Nephron progenitor cell (in vitro differentiated cells): ENCODE data around the gene TLL1.

Experiments used
- DNase-seq: peaks from one replicate; pipeline ENCODE4 v3.0.0; 2021
- H3K27ac Mint-ChIP-seq: 2 replicates; pipeline ENCODE4 v1.8.0; 2021; ENCODE audit warnings: mild to moderate bottlenecking, moderate library complexity, mixed read lengths
- H3K27me3 Mint-ChIP-seq: 2 replicates; pipeline ENCODE4 v1.8.0; 2021; ENCODE audit warnings: mild to moderate bottlenecking, low read depth, mixed read lengths; ENCODE audit not compliant: poor library complexity
- H3K36me3 Mint-ChIP-seq: 2 replicates; pipeline ENCODE4 v1.8.0; 2021; ENCODE audit warnings: low read depth, mixed read lengths
- H3K4me1 Mint-ChIP-seq: 2 replicates; pipeline ENCODE4 v1.8.0; 2021; ENCODE audit warnings: mixed read lengths
- H3K4me3 Mint-ChIP-seq: 2 replicates; pipeline ENCODE4 v1.8.0; 2021; ENCODE audit warnings: mild to moderate bottlenecking, moderate library complexity, mixed read lengths
- H3K9me3 Mint-ChIP-seq: 2 replicates; pipeline ENCODE4 v1.8.0; 2021; ENCODE audit warnings: mild to moderate bottlenecking, moderate library complexity, mixed read lengths
- TF ChIP-seq, protein P1 (sequence below): fragments of 200-600 bp; sonication (generic); IDR thresholded peaks from 2 replicates; pipeline ENCODE4 v1.5.0; 2021; ENCODE audit warnings: antibody characterized with exemption

TLL1 gene

DNA sequence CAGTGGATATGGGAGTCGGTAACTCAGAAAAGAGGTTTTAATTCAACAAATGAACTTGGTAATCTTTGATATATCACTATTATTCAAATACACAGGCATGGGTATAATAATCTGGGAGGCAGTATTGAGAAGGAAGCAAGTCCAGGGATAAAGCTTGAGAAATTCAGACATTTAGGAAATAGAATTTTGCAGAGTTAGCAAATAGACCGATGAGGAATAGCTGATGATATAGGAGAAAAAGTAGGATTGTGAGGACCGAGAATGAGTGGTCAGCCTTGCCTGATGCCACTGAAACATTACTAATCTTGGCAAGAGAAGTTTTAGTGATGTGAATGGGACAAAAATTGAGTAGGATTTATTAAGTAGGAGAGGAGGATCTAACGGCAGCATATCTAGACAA lies 71.9 kb downstream of the TLL1 start:
- no peaks in the 10 kb centered on the region for H3K27me3 Mint-ChIP-seq
- no peak overlapping the region for H3K4me3 Mint-ChIP-seq
- no peaks in the 10 kb centered on the region for H3K36me3 Mint-ChIP-seq
- no peaks in the 10 kb centered on the region for H3K4me1 Mint-ChIP-seq
- H3K9me3 Mint-ChIP-seq, result no peaks in the 10 kb centered on the region
- no peak for DNase-seq
- TF ChIP-seq, protein P1, sequence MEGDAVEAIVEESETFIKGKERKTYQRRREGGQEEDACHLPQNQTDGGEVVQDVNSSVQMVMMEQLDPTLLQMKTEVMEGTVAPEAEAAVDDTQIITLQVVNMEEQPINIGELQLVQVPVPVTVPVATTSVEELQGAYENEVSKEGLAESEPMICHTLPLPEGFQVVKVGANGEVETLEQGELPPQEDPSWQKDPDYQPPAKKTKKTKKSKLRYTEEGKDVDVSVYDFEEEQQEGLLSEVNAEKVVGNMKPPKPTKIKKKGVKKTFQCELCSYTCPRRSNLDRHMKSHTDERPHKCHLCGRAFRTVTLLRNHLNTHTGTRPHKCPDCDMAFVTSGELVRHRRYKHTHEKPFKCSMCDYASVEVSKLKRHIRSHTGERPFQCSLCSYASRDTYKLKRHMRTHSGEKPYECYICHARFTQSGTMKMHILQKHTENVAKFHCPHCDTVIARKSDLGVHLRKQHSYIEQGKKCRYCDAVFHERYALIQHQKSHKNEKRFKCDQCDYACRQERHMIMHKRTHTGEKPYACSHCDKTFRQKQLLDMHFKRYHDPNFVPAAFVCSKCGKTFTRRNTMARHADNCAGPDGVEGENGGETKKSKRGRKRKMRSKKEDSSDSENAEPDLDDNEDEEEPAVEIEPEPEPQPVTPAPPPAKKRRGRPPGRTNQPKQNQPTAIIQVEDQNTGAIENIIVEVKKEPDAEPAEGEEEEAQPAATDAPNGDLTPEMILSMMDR, result no peak
- H3K27ac Mint-ChIP-seq, result no peak overlapping the region

DNA sequence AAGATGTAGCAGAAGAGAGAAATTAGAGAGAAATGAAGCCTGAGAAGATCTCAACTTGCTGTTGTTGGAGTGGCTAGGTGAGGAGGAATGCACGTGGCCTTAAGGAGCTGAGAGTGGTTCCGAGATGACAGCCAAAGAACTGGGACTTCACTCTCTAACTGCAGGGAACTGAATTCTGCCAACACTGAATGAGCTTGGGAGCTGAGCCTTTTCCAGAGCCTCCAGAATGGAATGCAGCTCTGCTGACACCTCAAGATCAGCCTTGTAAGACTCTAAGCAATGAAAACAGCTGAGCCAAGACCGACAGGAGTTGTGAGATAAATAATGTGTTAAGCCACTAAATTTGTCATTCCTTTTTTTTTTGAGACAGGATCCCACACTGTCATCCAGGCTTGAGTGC lies 73.0 kb downstream of the TLL1 start:
- Mint-ChIP-seq H3K9me3 (no peaks in the 10 kb centered on the region), H3K4me3 (no peak overlapping the region), H3K36me3 (no peaks in the 10 kb centered on the region), H3K27me3 (no peaks in the 10 kb centered on the region), H3K4me1 (no peaks in the 10 kb centered on the region), H3K27ac (no peak overlapping the region)
- DNase-seq, result no peak
- TF ChIP-seq, protein P1, result no peak

DNA sequence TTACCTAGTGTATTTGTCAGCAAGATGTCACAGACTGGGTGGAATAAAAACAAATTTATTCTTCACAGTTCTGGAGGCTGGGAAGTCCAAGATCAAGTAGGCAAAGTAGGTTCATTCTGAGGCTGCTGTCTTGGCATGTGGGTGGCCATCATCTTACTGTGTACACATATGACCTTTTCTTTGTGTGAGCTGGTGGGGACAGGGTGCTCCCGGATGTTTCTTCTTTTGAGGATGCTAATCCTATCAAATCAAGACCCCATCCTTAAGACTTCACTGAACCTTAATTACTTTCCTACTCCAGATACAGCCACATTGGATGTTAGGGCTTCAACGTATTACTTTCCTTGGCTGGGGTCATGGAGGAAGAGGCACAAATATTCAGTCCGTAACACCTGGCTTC lies 74.0 kb downstream of the TLL1 start:
- TF ChIP-seq, protein P1, result no peak
- no peaks in the 10 kb centered on the region for H3K9me3 Mint-ChIP-seq

DNA sequence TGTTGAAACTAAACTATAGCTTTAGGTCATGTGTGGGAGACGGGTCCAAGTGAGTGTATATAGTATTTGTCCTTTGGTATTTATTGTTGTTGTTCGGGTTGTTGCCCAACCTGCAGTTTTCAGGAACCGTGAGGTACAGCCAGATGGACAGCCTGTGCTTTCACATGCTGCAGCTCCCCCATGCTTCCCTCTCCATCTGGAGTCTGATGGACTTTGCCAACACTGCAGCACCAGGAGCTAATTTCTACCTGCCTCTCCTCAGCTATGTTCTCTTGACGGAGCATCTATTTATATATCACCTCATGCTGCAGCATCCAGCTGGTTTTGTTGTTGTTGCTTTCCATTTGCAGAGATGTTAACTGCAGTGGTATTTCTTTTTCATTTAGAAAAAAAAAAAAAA lies 80.1 kb downstream of the TLL1 start:
- no peaks in the 10 kb centered on the region for H3K27me3 Mint-ChIP-seq
- TF ChIP-seq, protein P1, result no peak
- H3K9me3 Mint-ChIP-seq, result peaks cover 23% of the 10 kb centered on the region
- no peaks in the 10 kb centered on the region for H3K4me1 Mint-ChIP-seq
- no peak for DNase-seq
- no peak overlapping the region for H3K4me3 Mint-ChIP-seq
- no peak overlapping the region for H3K27ac Mint-ChIP-seq
- no peaks in the 10 kb centered on the region for H3K36me3 Mint-ChIP-seq

More for the DNA sequence above, 74.0 kb downstream of the TLL1 start:
- Mint-ChIP-seq H3K27me3 (no peaks in the 10 kb centered on the region), H3K27ac (no peak overlapping the region), H3K4me1 (no peaks in the 10 kb centered on the region), H3K36me3 (no peaks in the 10 kb centered on the region), H3K4me3 (no peak overlapping the region)
- no peak for DNase-seq

DNA sequence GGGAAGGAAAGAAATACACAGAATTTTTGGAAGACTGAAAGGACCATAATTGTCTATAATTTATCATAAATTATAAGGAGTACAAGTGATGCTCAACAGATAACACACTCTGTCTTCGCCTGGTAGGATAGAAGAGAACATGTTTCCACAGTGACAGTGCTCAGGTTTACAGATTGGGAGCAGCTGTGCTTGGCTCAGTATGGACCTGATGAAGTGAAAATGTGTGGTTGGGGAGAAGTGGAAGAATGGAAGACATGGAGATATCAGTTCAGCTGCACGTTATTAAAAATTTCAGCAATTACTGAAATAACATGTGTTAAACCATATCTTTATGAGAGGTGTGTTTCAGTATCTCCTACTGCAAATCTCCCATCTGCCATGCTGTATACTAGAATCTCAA lies 90.6 kb downstream of the TLL1 start:
- Mint-ChIP-seq H3K9me3 (peaks cover 42% of the 10 kb centered on the region), H3K27ac (no peak overlapping the region), H3K4me1 (no peaks in the 10 kb centered on the region), H3K36me3 (no peaks in the 10 kb centered on the region), H3K4me3 (no peak overlapping the region), H3K27me3 (no peaks in the 10 kb centered on the region)
- no peak for DNase-seq
- TF ChIP-seq, protein P1, result no peak

DNA sequence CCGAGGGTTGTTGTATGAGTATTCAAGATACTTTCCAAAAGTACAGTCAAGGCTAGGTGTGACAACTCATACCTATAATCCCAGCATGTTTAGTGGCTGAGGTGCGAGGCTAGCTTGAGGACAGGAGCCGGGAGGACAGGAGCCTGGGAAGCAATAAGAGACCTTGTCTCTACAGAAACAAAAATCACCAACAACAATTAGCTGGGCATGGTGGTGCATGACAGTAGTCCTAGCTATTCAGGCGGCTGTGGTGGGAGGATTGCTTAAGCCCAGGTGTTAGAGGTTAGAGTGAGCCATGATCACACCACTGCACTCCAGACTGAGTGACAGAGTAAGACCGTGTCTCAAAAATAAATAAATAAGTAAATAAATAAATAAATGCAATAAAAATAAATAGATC lies 91.6 kb downstream of the TLL1 start:
- Mint-ChIP-seq H3K4me1 (no peaks in the 10 kb centered on the region), H3K27me3 (no peaks in the 10 kb centered on the region), H3K36me3 (no peaks in the 10 kb centered on the region), H3K9me3 (peaks cover 37% of the 10 kb centered on the region), H3K27ac (no peak overlapping the region), H3K4me3 (no peak overlapping the region)
- DNase-seq, result no peak
- TF ChIP-seq, protein P1, result no peak
